Ovary (tissue), 3 donors: ENCODE measurements around the gene RAPSN.

Experiments used
- EP300 ChIP-seq: sonication (generic); formaldehyde crosslinking; IDR thresholded peaks from one replicate; pipeline ENCODE4 v1.6.1; 2017; ENCODE audit warnings: antibody characterized with exemption
- POLR2A ChIP-seq: fragments of 450-650 bp; IDR thresholded peaks from one replicate; pipeline ENCODE4 v1.6.1; 2017; ENCODE audit warnings: antibody characterized with exemption, mild to moderate bottlenecking, moderate library complexity
- TF ChIP-seq, protein P1 (sequence below), 3 donors: fragments of 450-650 bp in 2 of 3; fragments of 200-600 bp in 1 of 3; IDR thresholded peaks; one replicate each; pipeline versions ENCODE4 v1.5.1 to v1.8.0; 2016 to 2022; ENCODE audit warnings: antibody characterized with exemption in 3 of 3, mild to moderate bottlenecking in 1 of 3
- donor health status: DM: no; HTN: no; CAD: no.

GRCh38 chr11:47460571-47461235 lies 11.8 kb upstream of the RAPSN start:
- TF ChIP-seq, protein P1, sequence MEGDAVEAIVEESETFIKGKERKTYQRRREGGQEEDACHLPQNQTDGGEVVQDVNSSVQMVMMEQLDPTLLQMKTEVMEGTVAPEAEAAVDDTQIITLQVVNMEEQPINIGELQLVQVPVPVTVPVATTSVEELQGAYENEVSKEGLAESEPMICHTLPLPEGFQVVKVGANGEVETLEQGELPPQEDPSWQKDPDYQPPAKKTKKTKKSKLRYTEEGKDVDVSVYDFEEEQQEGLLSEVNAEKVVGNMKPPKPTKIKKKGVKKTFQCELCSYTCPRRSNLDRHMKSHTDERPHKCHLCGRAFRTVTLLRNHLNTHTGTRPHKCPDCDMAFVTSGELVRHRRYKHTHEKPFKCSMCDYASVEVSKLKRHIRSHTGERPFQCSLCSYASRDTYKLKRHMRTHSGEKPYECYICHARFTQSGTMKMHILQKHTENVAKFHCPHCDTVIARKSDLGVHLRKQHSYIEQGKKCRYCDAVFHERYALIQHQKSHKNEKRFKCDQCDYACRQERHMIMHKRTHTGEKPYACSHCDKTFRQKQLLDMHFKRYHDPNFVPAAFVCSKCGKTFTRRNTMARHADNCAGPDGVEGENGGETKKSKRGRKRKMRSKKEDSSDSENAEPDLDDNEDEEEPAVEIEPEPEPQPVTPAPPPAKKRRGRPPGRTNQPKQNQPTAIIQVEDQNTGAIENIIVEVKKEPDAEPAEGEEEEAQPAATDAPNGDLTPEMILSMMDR (IDR thresholded peaks at IDR 0.05) = no peak
- TF ChIP-seq EP300 = no peak
- no peak for TF ChIP-seq POLR2A
